Spleen (tissue), 7 donors: ENCODE measurements around the gene MCL1.

Source experiments
- CTCF ChIP-seq, 11 experiments: fragments of 200-600 bp in 7 of 11; fragments of 450-650 bp in 4 of 11; sonication (generic) in 4 of 11; IDR thresholded peaks in 8 of 11; conservative IDR thresholded peaks in 3 of 11; 1 replicate in 7 of 11; 2 replicates in 4 of 11; pipeline versions ENCODE4 v1.4.0 to v1.8.0; 2016 to 2021; ENCODE audit warnings: antibody characterized with exemption in 11 of 11, inconsistent platforms in 4 of 11, mild to moderate bottlenecking in 1 of 11
- POLR2AphosphoS5 ChIP-seq, 3 donors: sonication (generic); formaldehyde crosslinking; IDR thresholded peaks; one replicate each; pipeline ENCODE4 v1.5.1; 2017; ENCODE audit warnings: antibody characterized with exemption in 3 of 3
- donor health status: DM: no; HTN: no; CAD: no; lungs with moderate emphysema.
- donor health status: DM: no; HTN: no; CAD: no.
- donor health status: DM: no; HTN: no; CAD: no.

GRCh38 chr1:150544204-150544603, 35.2 kb downstream of the MCL1 start:
- TF ChIP-seq CTCF (IDR thresholded peaks at IDR 0.05 in 8 of 11, conservative IDR thresholded peaks at IDR 0.05 in 3 of 11), result no peak
- TF ChIP-seq POLR2AphosphoS5 (IDR thresholded peaks at IDR 0.05), result no peak
